Mesenchymal stem cell (in vitro differentiated cells and primary cell): ENCODE data around the gene ZNF609.
A peak's percentile ranks its signal among the peaks of the same experiment; 100 is the strongest.

Experiments
- DNase-seq: peaks from one replicate; pipeline ENCODE4 v3.0.0-alpha.2; 2013
- H2AFZ ChIP-seq: one replicate; pipeline ENCODE4 v1.6.1; 2013; ENCODE audit warnings: low read depth, mild to moderate bottlenecking, control low read depth, inconsistent platforms, low read length, moderate library complexity
- H2AK5ac ChIP-seq: 2 replicates; pipeline ENCODE4 v1.6.1; 2013; ENCODE audit warnings: low read length, moderate library complexity, mild to moderate bottlenecking, inconsistent platforms; ENCODE audit not compliant: severe bottlenecking
- H2BK120ac ChIP-seq: one replicate; pipeline ENCODE4 v1.6.1; 2013; ENCODE audit warnings: low read depth, mild to moderate bottlenecking, inconsistent platforms, low read length, moderate library complexity
- H2BK12ac ChIP-seq, 2 experiments: one replicate each; pipeline ENCODE4 v1.6.1; 2013; ENCODE audit warnings: inconsistent platforms in 2 of 2, low read length in 2 of 2, mild to moderate bottlenecking in 2 of 2, moderate library complexity in 2 of 2, control low read depth in 1 of 2
- H2BK15ac ChIP-seq: one replicate; pipeline ENCODE4 v1.6.1; 2013; ENCODE audit warnings: mild to moderate bottlenecking, low read depth, inconsistent platforms; ENCODE audit not compliant: poor library complexity, severe bottlenecking
- H2BK5ac ChIP-seq: 2 replicates; pipeline ENCODE4 v1.6.1; 2013; ENCODE audit warnings: low read depth, mild to moderate bottlenecking, low read length, control low read depth, inconsistent platforms; ENCODE audit not compliant: poor library complexity, severe bottlenecking
- H3K14ac ChIP-seq, 2 experiments: one replicate each; pipeline ENCODE4 v1.6.1; 2013; ENCODE audit warnings: inconsistent platforms in 2 of 2, low read length in 2 of 2, control low read depth in 1 of 2, mild to moderate bottlenecking in 1 of 2, moderate library complexity in 1 of 2
- H3K18ac ChIP-seq, 2 experiments: one replicate each; pipeline ENCODE4 v1.6.1; 2013; ENCODE audit warnings: inconsistent platforms in 2 of 2, low read length in 2 of 2, control low read depth in 1 of 2, low read depth in 1 of 2, mild to moderate bottlenecking in 1 of 2
- H3K23ac ChIP-seq, 2 experiments: one replicate each; pipeline ENCODE4 v1.6.1; 2013; ENCODE audit warnings: inconsistent platforms in 2 of 2, low read length in 2 of 2, mild to moderate bottlenecking in 2 of 2, moderate library complexity in 2 of 2, control low read depth in 1 of 2
- H3K27ac ChIP-seq: 2 replicates; pipeline ENCODE4 v1.5.1; 2013; ENCODE audit warnings: mild to moderate bottlenecking, moderate library complexity, low read length, control low read depth, inconsistent platforms; ENCODE audit not compliant: poor library complexity, severe bottlenecking
- H3K27me3 ChIP-seq, 2 experiments: 2 replicates each; pipeline versions ENCODE4 v1.6.1 to v1.7.0; 2013; ENCODE audit warnings: low read length in 2 of 2, mild to moderate bottlenecking in 2 of 2, moderate library complexity in 2 of 2, control low read depth in 1 of 2, inconsistent platforms in 1 of 2; ENCODE audit not compliant: control insufficient read depth in 1 of 2, insufficient read depth in 1 of 2
- H3K36me3 ChIP-seq, 2 experiments: 2 replicates each; pipeline versions ENCODE4 v1.6.1 to v1.7.0; 2013; ENCODE audit warnings: low read length in 2 of 2, control low read depth in 1 of 2, inconsistent platforms in 1 of 2, low read depth in 1 of 2, mild to moderate bottlenecking in 1 of 2; ENCODE audit not compliant: insufficient read depth in 2 of 2, control insufficient read depth in 1 of 2
- H3K4ac ChIP-seq, 2 experiments: one replicate each; pipeline ENCODE4 v1.6.1; 2013; ENCODE audit warnings: inconsistent platforms in 2 of 2, low read length in 2 of 2, mild to moderate bottlenecking in 2 of 2, moderate library complexity in 2 of 2, control low read depth in 1 of 2, low read depth in 1 of 2
- H3K4me1 ChIP-seq: 2 replicates; pipeline ENCODE4 v1.6.1; 2013; ENCODE audit warnings: low read depth, low read length, control low read depth; ENCODE audit not compliant: control insufficient read depth, insufficient read depth
- H3K4me2 ChIP-seq: 2 replicates; pipeline ENCODE4 v1.6.1; 2013; ENCODE audit warnings: low read length, mild to moderate bottlenecking, inconsistent platforms; ENCODE audit not compliant: poor library complexity, severe bottlenecking
- H3K4me3 ChIP-seq, 2 experiments: 2 replicates each; pipeline versions ENCODE4 v1.5.1 to v1.7.0; 2013; ENCODE audit warnings: low read length in 2 of 2, mild to moderate bottlenecking in 2 of 2, control low read depth in 1 of 2, low read depth in 1 of 2; ENCODE audit not compliant: insufficient read depth in 1 of 2
- H3K79me1 ChIP-seq: replicated peaks from 2 replicates; pipeline ENCODE4 v1.6.1; 2013; ENCODE audit warnings: mild to moderate bottlenecking, control low read depth, low read length, inconsistent platforms; ENCODE audit not compliant: poor library complexity, severe bottlenecking
- H3K9ac ChIP-seq: 2 replicates; pipeline ENCODE4 v1.7.0; 2013; ENCODE audit warnings: mild to moderate bottlenecking, low read length, moderate library complexity
- H3K9me3 ChIP-seq: 2 replicates; pipeline ENCODE4 v1.7.0; 2013; ENCODE audit warnings: mild to moderate bottlenecking, low read length; ENCODE audit not compliant: control insufficient read depth
- H4K8ac ChIP-seq: one replicate; pipeline ENCODE4 v1.6.1; 2013; ENCODE audit warnings: inconsistent platforms, mild to moderate bottlenecking, low read length, moderate library complexity
- H4K91ac ChIP-seq: one replicate; pipeline ENCODE4 v1.6.1; 2013; ENCODE audit warnings: mild to moderate bottlenecking, low read length, inconsistent platforms
- WGBS: methylation state at CpG from one replicate; pipeline ENCODE4 v1.1.7; 2013; ENCODE audit warnings: mixed read lengths; 5-methylcytosine and 5-hydroxymethylcytosine counted together

ZNF609 gene

DNA sequence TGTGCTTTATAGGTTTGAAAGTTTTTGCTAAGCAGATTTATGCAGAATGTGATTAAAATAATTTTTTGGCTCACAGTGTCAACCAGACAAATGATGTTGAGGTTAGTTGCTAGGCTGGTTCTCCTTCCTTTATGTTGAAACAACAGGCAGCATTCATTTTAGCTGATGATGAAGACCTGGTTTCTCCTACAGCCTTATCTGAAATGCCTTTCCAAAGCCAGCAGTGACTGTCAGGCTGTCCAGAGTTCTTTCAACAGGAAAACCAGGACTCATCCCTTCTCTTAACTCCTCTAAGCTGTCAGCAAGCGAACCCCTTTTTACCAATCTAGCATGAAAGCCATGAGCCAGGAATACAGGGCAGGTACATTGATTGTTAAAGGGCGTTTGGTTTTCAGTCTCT, 84.1 kb downstream of the ZNF609 start:
- H2AK5ac ChIP-seq, result no peak overlapping the region
- H3K4me2 ChIP-seq, result no peak overlapping the region
- no peaks in the 10 kb centered on the region for H3K9me3 ChIP-seq
- no peak overlapping the region for H3K27ac ChIP-seq
- no peak overlapping the region for H3K14ac ChIP-seq
- H2BK15ac ChIP-seq, result no peak overlapping the region
- H3K23ac ChIP-seq, result no peak overlapping the region
- 100% methylated on average over 2 of the region's 2 CpGs for WGBS
- no peak overlapping the region for H4K8ac ChIP-seq
- H3K27me3 ChIP-seq, result no peaks in the 10 kb centered on the region
- no peak overlapping the region for H3K4me3 ChIP-seq
- no peaks in the 10 kb centered on the region for H3K36me3 ChIP-seq
- H3K18ac ChIP-seq, result no peak overlapping the region
- H2BK5ac ChIP-seq, result no peak overlapping the region
- H3K4ac ChIP-seq, result no peak overlapping the region
- H2BK120ac ChIP-seq, result no peak overlapping the region
- H3K79me1 ChIP-seq, result peaks cover 29% of the 10 kb centered on the region
- H3K4me1 ChIP-seq, result no peaks in the 10 kb centered on the region
- H4K91ac ChIP-seq, result no peak overlapping the region
- H2AFZ ChIP-seq, result no peak overlapping the region
- H3K9ac ChIP-seq, result no peak overlapping the region
- no peak overlapping the region for H2BK12ac ChIP-seq
- DNase-seq, result no peak

DNA sequence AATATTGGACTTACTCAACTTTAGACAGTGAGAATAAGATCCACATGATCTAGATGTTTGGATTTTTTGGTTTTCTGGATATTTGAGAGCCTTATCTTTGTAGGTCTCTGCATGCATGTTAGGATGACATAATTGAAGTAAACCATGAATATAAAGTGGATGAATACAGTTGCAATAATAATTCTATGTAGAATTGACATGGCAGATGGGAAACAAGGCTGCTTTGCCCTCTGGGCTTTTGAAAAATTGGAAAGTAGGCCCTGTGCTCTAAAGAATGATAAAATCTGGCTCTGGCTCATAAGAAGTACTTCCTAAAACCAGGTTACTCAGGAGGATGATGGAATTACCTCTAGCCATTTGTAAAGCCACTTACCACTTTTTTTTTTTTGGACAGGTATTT, 86.9 kb downstream of the ZNF609 start:
- H3K14ac ChIP-seq, result no peak overlapping the region
- no peak overlapping the region for H3K4ac ChIP-seq
- H3K27me3 ChIP-seq, result no peaks in the 10 kb centered on the region
- no peak overlapping the region for H3K4me2 ChIP-seq
- no peak overlapping the region for H2BK15ac ChIP-seq
- H2AK5ac ChIP-seq, result no peak overlapping the region
- H2AFZ ChIP-seq, result no peak overlapping the region
- no peak overlapping the region for H2BK120ac ChIP-seq
- no peak overlapping the region for H2BK5ac ChIP-seq
- H3K23ac ChIP-seq, result no peak overlapping the region
- no peak overlapping the region for H2BK12ac ChIP-seq
- no peak overlapping the region for H4K91ac ChIP-seq
- no peaks in the 10 kb centered on the region for H3K9me3 ChIP-seq
- no peak overlapping the region for H3K18ac ChIP-seq
- H3K9ac ChIP-seq, result no peak overlapping the region
- no peak overlapping the region for H3K27ac ChIP-seq
- DNase-seq, result no peak
- no peak overlapping the region for H3K4me3 ChIP-seq
- H3K79me1 ChIP-seq, result peaks cover 25% of the 10 kb centered on the region
- H3K4me1 ChIP-seq, result peaks cover under 1% of the 10 kb centered on the region
- H3K36me3 ChIP-seq, result no peaks in the 10 kb centered on the region
- H4K8ac ChIP-seq, result no peak overlapping the region

DNA sequence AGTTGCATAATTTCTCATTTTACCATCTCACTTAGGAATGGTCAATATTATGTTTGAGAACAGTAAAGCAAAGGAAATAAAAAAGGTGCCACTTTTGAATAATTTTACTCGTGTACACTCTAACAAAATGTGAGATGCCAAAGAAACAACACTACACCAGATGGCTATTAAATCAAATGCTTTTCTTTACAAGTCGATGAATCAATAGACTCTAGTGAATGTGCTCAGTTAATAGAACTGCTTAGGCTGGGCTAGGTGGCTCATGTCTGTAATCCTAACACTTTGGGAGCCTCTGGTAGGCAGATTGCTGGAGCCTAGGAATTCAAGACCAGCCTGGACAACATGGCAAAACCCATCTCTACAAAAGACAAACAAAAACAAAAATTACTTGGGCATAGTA, 87.9 kb downstream of the ZNF609 start:
- Histone ChIP-seq H3K18ac (no peak overlapping the region), H3K4me2 (no peak overlapping the region), H3K9me3 (no peaks in the 10 kb centered on the region), H3K4ac (no peak overlapping the region), H2AFZ (no peak overlapping the region), H2BK120ac (peak overlapping the region; percentile 19), H2AK5ac (no peak overlapping the region), H3K9ac (no peak overlapping the region), H3K4me1 (peaks cover 5% of the 10 kb centered on the region), H3K14ac (no peak overlapping the region), H3K23ac (no peak overlapping the region), H4K91ac (no peak overlapping the region), H2BK5ac (no peak overlapping the region), H2BK15ac (no peak overlapping the region), H3K27ac (no peak overlapping the region), H4K8ac (no peak overlapping the region), H3K79me1 (peaks cover 22% of the 10 kb centered on the region), H3K36me3 (no peaks in the 10 kb centered on the region), H2BK12ac (no peak overlapping the region), H3K4me3 (no peak overlapping the region), H3K27me3 (no peaks in the 10 kb centered on the region)
- no peak for DNase-seq
- 86% methylated on average over 2 of the region's 2 CpGs for WGBS

DNA sequence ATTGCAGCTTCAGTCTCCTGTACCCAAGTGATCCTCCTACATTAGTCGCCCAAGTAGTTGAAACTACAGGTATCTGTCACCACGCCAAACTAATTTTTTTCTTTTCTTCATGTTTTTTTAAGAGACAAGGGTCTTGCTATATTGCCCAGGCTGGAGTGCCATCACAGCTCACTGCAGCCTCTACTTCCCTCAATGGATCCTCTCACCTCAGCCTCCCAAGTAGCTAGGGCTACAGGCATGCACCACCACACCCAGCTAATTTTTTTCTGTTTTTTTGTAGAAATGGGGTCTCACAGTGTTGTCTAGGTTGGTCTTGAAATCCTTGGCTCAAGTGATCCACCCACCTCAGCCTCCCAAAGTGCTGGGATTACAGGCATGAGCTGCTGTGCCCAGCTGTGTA, 89.5 kb downstream of the ZNF609 start:
- WGBS, result 100% methylated on average over 2 of the region's 2 CpGs

More for the DNA sequence above, 89.5 kb downstream of the ZNF609 start:
- Histone ChIP-seq H3K27me3 (no peaks in the 10 kb centered on the region), H2BK120ac (no peak overlapping the region), H3K79me1 (peaks cover 21% of the 10 kb centered on the region), H3K4me3 (no peak overlapping the region), H2AFZ (no peak overlapping the region), H3K36me3 (peaks cover 0 to 2% of the 10 kb centered on the region in 2 experiments), H3K4me1 (peaks cover 8% of the 10 kb centered on the region), H3K27ac (no peak overlapping the region), H4K8ac (no peak overlapping the region), H4K91ac (no peak overlapping the region), H2AK5ac (no peak overlapping the region), H3K4ac (no peak overlapping the region), H3K18ac (no peak overlapping the region), H3K4me2 (no peak overlapping the region), H3K9me3 (no peaks in the 10 kb centered on the region), H3K14ac (no peak overlapping the region), H3K9ac (no peak overlapping the region), H2BK12ac (no peak overlapping the region), H3K23ac (no peak overlapping the region), H2BK5ac (no peak overlapping the region), H2BK15ac (no peak overlapping the region)
- DNase-seq, result no peak
